ENCODE data around the gene FNTB. TPM values are rescaled to one million over a fixed set of nuclear protein-coding genes. Genes with fewer than 3 reads are reported as not detected.

The FNTB gene
- total and polyA plus RNA-seq, 2 of the 8 experiments (the other 6 are each of a cell fraction or from before 2014, with no cell fraction given), result 16.0 to 20.7 TPM

DNA sequence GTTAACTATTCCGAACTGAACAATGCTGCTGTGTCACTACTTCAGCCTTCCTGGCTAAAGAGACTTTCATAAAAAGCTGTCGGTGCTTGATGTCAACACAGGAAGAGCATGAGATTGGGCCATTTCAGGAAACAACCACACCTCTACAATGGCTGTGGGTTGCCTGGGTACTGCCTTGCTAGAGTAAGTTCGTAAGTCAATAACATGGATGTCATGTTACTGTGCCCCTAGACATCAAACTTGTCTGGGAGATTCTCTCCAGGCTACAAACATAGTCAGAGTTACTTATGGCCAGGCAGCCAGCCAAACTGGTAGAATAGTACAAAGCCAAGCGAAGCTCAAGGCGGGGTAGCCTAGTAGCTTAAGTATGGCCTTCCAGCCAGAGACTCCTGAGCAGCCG lies 92.5 kb downstream of the FNTB start:
- Histone ChIP-seq H4K5ac (ENCODE audit: insufficient read length, low read depth, low read length) (no peak overlapping the region), H3K4me2 (ENCODE audit: insufficient read depth in 1 of 2, low read depth in 2 of 2, low read length in 2 of 2) (no peak overlapping the region), H3K4me1 (replicated peaks in 1 of 4; ENCODE audit: control insufficient read depth in 3 of 4, insufficient read depth in 4 of 4, low read length in 3 of 4) (no peaks in the 10 kb centered on the region; a peak in 2 of 7 replicates), H3K4me3 (ENCODE audit: extremely low read depth in 1 of 4, insufficient read depth in 2 of 4, low read depth in 3 of 4, low read length in 4 of 4) (no peak overlapping the region), H2BK120ac (replicated peaks; ENCODE audit: low read depth, low read length) (no peak overlapping the region), H2AFZ (ENCODE audit: low read length) (no peak overlapping the region), H3K79me1 (ENCODE audit: low read depth, low read length) (peaks cover 2% of the 10 kb centered on the region; the same call in 1 of the 2 replicates), H3K23ac (ENCODE audit: insufficient read length) (no peak overlapping the region), H2BK5ac (ENCODE audit: low read depth, low read length) (no peak overlapping the region), H4K20me1 (replicated peaks in 1 of 2; ENCODE audit: control insufficient read depth in 1 of 2, insufficient read depth in 2 of 2, low read length in 2 of 2) (peaks cover 6 to 12% of the 10 kb centered on the region in 2 experiments), H3K4ac (replicated peaks; ENCODE audit: insufficient read length, low read depth, low read length) (no peak overlapping the region), H2BK12ac (ENCODE audit: low read depth, low read length) (no peak overlapping the region), H2AK5ac (ENCODE audit: low read depth, low read length) (no peak overlapping the region), H3K9me3 (ENCODE audit: insufficient read depth in 2 of 2, low read depth in 1 of 2, low read length in 1 of 2) (no peaks in the 10 kb centered on the region), H3K27me3 (replicated peaks in 1 of 4; ENCODE audit: control insufficient read depth in 3 of 4, extremely low read depth in 1 of 4, insufficient read depth in 3 of 4, low read length in 3 of 4) (no peaks in the 10 kb centered on the region), H3K79me2 (ENCODE audit: control insufficient read depth in 1 of 2, insufficient read depth in 2 of 2, low read length in 2 of 2) (peaks cover 0 to 11% of the 10 kb centered on the region in 2 experiments; a peak in 2 of 4 replicates), H2BK15ac (ENCODE audit: low read length) (no peak overlapping the region), H3K27ac (ENCODE audit: low read depth, low read length) (0 out of 2 replicates have a peak overlapping the region, but pooled peaks have one; percentile 25), H3K9ac (replicated peaks in 1 of 4; ENCODE audit: extremely low read depth in 1 of 4, low read depth in 3 of 4, low read length in 3 of 4) (no peak overlapping the region), H3K14ac (ENCODE audit: insufficient read length) (no peak overlapping the region), H3K18ac (ENCODE audit: extremely low read depth, low read length) (no peak overlapping the region), H2BK20ac (ENCODE audit: low read length) (no peak overlapping the region), H3K56ac (replicated peaks; ENCODE audit: insufficient read length, low read depth, low read length) (no peak overlapping the region), H3K36me3 (ENCODE audit: control insufficient read depth in 2 of 4, insufficient read depth in 4 of 4, low read length in 3 of 4) (peaks cover 7 to 45% (median 26%) of the 10 kb centered on the region in 4 experiments; a peak in 7 of 8 replicates), H3K23me2 (ENCODE audit: low read depth, low read length) (no peaks in the 10 kb centered on the region), H4K8ac (ENCODE audit: extremely low read depth, insufficient read depth, low read length) (no peak overlapping the region), H4K91ac (replicated peaks; ENCODE audit: insufficient read length, low read length) (no peak overlapping the region)
- CTCF ChIA-PET (ENCODE audit: partially characterized antibody), result no interaction called here
- FAIRE-seq, result no peak
- no peak for DNase-seq (ENCODE audit: low read depth in 1 of 2, low spot score in 2 of 2)
- POLR2A ChIA-PET (ENCODE audit: partially characterized antibody), result interaction anchor here (1.4 to 1.5 kb wide), 2 partner anchors 16 to 22 kb away, joined by 4 to 5 read pairs; no protein-coding TSS in a partner anchor
- WGBS, 2 experiments (ENCODE audit: extremely low coverage in 1 of 2, insufficient coverage in 1 of 2, insufficient read length in 1 of 2, insufficient replicate concordance in 2 of 2, low coverage in 1 of 2, low lambda C conversion rate in 2 of 2, missing lambda C conversion rate in 1 of 2), result 91% methylated on average over 6 of the region's 6 CpGs; no CpG with 5 or more reads in 1 of the 2 experiments
- TF ChIP-seq, protein P1, sequence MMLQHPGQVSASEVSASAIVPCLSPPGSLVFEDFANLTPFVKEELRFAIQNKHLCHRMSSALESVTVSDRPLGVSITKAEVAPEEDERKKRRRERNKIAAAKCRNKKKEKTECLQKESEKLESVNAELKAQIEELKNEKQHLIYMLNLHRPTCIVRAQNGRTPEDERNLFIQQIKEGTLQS (IDR thresholded peaks at IDR 0.05; ENCODE audit: insufficient read depth, low read depth, low read length), result no peak
